ENCODE measurements around the gene RELT.
"Not testable (repeated sequence)": the region's sequence is repeated elsewhere in the genome, so short reads cannot be mapped to it uniquely, and the experiment has no call there.

The RELT gene

GRCh38 chr11:73404506-73405145, 28.4 kb downstream of the RELT start:
- DNase-seq: no peak

- no peak for DNase-seq
Observed at GRCh38 chr11:73405146-73405510, 28.9 kb downstream of the RELT start.

GRCh38 chr11:73406131-73406530, 29.9 kb downstream of the RELT start:
- no peak for DNase-seq

- no peak for DNase-seq
Observed at GRCh38 chr11:73406619-73407018, 30.4 kb downstream of the RELT start.

GRCh38 chr11:73409431-73409830, 33.2 kb downstream of the RELT start:
- DNase-seq: no peak

- DNase-seq: no peak
Observed at GRCh38 chr11:73410627-73411026, 34.4 kb downstream of the RELT start.

GRCh38 chr11:73411031-73411430, 34.8 kb downstream of the RELT start:
- DNase-seq: no peak

GRCh38 chr11:73412308-73412707, 36.1 kb downstream of the RELT start:
- DNase-seq: no peak

- DNase-seq: no peak
Observed at GRCh38 chr11:73413256-73413655, 37.1 kb downstream of the RELT start.

- DNase-seq: no peak
Observed at GRCh38 chr11:73414977-73415651, 38.9 kb downstream of the RELT start.

GRCh38 chr11:73415854-73416615, 39.8 kb downstream of the RELT start:
- DNase-seq: no peak

GRCh38 chr11:73416786-73417185, 40.6 kb downstream of the RELT start:
- DNase-seq: no peak

- DNase-seq: no peak
Observed at GRCh38 chr11:73420136-73420535, 43.9 kb downstream of the RELT start.

- DNase-seq: no peak
Observed at GRCh38 chr11:73422886-73423285, 46.7 kb downstream of the RELT start.

GRCh38 chr11:73423506-73423905, 47.3 kb downstream of the RELT start:
- DNase-seq: no peak

GRCh38 chr11:73425108-73425507, 48.9 kb downstream of the RELT start:
- no peak for DNase-seq

- no peak for DNase-seq
Observed at GRCh38 chr11:73426219-73426850, 50.1 kb downstream of the RELT start.

- DNase-seq: no peak
Observed at GRCh38 chr11:73428227-73428626, 52.0 kb downstream of the RELT start.

GRCh38 chr11:73428699-73429098, 52.5 kb downstream of the RELT start:
- DNase-seq: no peak

- DNase-seq: no peak
Observed at GRCh38 chr11:73429121-73429750, 53.0 kb downstream of the RELT start.

- no peak for DNase-seq
Observed at GRCh38 chr11:73430326-73430725, 54.1 kb downstream of the RELT start.

- DNase-seq: no peak
Observed at GRCh38 chr11:73431396-73431795, 55.2 kb downstream of the RELT start.

GRCh38 chr11:73436859-73437258, 60.7 kb downstream of the RELT start:
- DNase-seq: not testable (repeated sequence)
